Activated CD8-positive, alpha-beta memory T cell treated with anti-CD3 and anti-CD28 coated beads, Interleukin-2, amount 50 U/mL, for 24 hours (primary cell): ENCODE results near the gene IGBP1.
A peak's percentile ranks its signal among the peaks of the same experiment; 100 is the strongest.
"Not testable (repeated sequence)": the region's sequence is repeated elsewhere in the genome, so short reads cannot be mapped to it uniquely, and the experiment has no call there.

Source experiments
- DNase-seq: peaks from one replicate; pipeline ENCODE4 v3.0.0-alpha.2; 2020; ENCODE audit errors: extremely low read depth

IGBP1 gene

DNA sequence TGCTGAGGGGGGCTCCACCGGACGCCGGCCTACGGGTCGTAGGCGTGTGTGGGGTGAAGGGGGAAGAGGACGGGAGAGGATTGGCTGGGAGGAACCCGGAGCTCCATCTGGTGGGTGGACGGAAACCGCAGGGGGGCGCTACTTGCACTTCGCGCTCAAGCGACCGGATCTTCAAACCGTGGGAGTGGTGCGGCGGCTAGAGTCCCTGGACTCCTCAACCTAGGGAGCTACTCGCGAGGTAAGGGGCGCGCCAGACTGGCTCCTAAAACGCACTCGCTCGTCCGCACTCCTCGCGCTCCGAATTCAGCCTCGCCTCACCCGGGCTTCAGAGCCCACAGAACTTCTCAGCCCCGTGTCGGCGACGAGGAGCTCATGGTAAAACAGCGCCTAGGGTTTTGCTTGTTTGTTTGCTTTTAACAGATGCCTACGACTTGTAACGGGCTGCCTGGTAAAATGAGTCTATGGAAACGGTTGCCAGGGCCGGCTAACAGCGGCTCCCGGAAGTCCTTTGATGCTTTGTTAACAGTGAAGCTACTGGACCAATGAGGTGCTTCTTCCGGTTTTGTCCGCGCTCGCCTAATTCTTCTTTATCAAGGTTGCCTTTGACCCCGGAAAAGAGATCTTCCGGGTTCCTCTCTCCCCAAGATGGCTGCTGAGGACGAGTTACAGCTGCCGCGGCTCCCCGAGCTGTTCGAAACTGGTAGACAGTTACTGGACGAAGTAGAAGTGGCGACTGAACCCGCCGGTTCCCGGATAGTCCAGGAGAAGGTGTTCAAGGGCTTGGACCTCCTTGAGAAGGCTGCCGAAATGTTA is at the start of gene IGBP1:
Gene IGBP1, plus strand, starts transcription at position 145 of the 813 bp plus-strand sequence. Its CDS starts 501 bp downstream, at position 646.
- DNase-seq = peak; percentile 47

DNA sequence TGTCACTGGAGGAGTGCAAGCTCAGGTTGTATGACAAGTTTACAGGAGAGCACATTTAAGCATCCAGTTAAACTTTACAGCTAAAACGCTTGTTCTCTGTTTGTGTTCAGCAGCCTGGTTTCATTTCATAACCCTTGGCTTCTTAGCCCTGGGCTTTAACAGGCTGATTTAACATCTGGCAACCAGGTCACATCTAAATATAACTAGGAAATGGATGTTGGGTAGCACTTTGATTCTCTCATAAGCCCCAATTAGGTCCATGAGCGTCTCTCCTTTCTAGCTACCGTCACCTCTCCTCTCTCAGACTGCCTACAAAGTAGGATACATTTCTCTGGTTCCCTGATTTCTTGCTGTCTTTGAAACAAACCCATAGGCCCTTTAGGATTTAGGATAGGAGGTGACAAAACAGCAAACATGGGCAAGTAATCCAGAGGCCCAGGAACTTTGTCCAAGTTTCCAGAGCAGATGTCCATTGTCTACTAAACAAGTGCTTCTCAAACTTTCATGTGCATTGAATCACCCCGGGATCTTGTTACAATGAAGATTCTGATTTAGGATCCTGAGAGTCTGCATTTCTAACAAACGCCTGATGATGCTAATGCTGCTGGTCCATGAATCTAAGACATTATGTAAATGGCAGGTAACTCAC is 48.5 kb upstream of the IGBP1 start:
- no peak for DNase-seq

DNA sequence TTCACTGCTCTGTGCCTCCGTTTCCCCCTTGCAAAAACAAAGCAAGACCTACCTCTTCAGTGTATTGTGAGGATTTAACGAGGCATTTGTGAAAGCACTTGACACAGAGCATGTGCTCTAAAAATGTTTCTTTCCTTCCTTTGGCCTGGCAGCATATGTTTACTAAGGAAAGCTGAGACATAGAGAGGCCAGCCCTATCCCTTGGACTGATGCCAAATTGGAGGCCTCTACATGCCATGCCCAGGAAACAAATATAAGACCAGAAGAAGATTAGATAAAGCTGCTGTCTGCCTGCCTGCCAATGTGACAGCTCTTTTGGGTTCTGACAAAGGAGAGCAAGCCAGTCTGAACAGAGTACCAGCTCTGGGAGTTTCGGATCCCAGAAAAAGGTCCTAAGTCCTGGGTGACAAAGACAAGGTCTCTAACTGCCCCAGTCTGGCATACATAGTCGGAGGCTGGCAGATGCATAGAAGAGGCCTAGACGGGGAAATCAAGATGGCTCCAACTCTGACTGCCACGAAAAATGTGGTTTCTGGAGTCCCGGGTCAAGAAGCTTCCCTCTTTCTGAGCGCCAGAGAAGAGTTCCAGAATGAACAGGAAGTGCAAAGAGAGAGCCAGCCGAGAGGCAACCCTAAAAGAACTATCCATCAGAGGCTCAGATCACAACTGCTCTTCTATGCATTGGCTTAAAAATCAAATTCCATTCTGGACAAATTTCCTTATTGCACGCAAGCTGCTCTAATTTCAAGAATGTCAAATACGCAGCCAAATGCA is 45.2 kb upstream of the IGBP1 start:
- no peak for DNase-seq

DNA sequence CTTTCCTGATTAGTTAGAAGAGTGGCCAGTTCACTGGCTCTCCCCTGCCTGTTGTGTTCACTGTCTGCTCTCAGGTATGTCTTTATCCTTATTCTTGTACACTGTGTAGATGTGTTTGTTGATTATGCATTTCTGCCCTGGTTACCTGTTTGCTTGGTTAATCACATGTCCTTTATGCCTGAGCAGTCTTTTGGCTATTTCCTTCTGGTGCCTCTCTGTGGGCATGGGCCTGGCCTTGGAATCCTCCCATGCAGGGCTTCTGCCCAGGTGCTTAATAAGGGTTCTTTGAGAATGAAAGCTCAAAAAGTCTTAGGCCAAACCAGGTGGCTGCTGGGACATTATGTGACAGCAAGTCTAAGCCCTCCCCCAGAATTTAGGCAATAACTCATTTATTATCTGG is 44.5 kb upstream of the IGBP1 start:
- no peak for DNase-seq

DNA sequence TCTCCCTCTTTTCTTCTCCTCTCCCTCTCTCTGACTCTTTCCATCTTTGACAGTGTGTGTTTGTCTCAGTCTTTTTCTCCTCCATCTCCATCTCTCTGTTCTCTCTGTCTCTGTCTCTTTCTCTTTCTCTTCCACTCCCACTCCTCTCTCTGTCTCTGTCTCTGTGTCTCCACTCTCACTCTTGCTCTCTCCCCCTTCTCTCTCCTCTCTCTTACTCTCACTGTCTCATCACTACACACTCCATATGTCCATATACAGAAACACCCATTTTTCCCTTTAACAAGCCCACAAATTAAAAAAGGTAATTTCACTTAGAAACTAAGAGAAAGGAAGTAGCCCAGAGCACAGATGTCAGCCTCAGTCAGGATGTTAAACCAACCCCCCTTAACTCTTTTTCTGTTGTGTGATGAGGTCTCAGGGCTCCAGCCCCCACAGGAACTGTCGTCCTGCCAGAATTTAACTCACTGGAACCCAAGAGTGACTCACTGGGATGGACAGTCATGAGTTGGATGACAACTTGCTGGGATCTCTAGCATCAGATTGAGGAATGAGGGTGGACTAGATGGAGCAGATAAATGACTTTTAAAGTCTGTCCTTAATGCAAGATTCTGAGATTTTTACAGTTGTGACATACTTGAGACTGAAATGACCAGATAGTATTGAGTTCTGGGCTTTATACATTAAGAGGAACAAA is 43.5 kb upstream of the IGBP1 start:
- DNase-seq = no peak

DNA sequence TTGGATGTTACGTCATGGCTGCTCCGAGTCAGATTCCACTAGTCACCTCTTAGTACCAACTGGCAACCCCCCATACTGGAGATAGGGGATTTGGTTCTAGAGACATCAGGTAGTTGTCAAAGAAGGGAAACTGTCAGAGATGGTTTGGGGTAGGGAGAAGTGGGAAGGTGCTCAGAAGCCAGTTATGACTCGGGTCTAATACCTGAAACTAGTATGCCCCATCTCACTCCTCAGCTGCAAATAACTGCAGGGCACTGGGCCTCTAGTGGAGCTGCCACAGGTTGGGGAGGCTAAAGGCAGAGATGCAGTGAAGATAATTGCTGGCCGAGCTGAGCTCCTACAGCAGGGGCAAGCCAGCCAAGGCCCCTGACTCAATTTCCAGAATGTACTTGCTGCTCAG is 41.0 kb upstream of the IGBP1 start:
- no peak for DNase-seq

DNA sequence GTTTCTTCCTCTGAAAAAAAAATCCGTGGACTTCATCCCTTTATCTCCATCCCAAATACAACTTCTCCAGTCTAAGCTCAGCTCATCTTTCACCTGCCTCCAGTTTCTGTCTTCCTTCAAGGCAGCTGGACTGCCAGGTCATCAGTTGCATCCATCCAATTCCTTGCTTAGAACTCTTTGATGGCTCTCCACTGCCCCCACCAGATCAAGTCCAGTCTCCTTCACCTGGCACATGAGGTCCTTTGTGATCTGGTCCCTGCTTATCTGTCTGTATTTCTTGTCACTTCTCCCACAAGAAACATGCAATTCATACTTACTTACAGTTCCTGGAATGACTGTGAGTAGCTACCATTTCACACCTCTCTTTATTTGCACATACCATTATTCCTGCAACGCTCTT is 37.2 kb upstream of the IGBP1 start:
- DNase-seq = no peak

DNA sequence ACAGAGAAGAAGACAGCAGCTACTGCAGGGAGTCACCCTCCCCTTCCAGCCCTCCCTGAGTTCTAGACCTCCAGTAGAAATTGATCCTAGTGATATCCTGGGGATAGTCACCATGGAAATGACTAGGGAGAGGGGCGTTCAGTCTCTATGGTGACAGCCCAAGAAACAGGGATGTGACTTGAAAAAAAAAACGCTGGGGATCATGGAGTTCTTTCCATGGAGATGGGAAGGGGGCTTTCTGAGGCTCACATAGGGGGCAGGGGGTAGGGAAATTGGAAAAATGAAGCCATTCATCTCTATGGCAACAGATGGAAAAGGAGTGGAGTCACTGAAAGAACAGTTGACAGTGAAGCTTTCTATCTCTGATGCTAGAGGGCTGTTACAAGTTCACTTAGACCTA is 28.0 kb upstream of the IGBP1 start:
- no peak for DNase-seq

DNA sequence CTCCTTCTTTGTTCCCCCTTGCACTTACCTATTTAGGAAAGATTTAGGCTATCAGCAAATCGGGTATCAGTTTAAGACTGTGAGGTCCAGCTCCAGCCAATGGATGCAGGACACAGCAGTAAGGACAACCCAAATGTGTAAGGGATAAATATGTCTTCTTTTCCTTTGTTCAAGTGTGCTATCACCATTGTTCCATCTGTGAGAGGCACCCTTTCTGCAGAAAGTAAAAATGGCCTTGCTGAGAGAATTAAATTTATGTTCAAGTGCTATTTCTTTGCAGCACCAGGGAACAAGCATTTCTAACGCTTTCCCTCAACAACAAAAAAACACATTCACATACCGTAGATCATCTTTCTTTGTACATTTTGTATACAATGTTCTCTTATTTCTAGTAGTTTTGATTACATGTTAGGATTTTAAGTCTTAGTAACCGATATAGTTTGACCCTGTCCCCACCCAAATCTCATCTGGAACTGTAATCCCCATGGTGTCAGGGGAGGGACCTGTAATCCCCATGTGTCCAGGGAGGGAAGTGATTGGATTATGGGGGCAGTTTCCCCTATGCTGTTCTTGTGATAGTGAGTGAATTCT is 21.7 kb upstream of the IGBP1 start:
- DNase-seq = not testable (repeated sequence)

DNA sequence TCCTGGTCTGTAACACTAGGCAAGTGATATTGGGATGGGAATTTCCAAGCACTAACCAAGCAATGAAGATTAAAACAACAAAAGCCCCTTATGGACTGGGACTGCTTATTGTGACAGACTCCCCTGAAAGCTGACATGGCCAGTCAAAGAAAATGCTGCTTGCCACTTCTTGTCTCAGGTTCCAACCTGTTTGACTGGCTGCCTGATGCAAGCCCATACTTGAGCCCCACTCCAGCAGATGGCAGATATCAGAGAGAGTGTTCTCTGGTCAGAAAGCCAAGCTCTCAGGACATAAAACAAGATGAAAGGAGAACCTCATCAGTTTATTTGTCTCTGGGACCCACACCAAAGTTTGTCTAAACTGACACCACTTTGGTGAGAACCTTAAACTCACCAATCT is 15.5 kb upstream of the IGBP1 start:
- no peak for DNase-seq

DNA sequence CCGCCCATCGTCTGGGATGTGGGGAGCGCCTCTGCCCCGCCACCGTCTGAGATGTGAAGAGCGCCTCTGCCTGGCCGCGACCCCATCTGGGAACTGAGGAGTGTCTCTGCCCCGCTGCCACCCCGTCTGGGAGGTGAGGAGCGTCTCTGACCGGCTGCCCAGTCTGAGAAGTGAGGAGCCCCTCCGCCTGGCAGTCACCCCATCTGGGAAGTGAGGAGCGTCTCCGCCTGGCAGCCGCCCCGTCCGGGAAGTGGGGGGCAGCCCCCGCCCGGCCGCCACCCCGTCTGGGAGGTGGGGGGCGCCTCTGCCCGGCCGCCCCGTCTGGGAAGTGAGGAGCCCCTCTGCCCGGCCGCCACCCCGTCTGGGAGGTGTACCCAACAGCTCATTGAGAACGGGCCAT is 10.2 kb upstream of the IGBP1 start:
- not testable (repeated sequence) for DNase-seq

DNA sequence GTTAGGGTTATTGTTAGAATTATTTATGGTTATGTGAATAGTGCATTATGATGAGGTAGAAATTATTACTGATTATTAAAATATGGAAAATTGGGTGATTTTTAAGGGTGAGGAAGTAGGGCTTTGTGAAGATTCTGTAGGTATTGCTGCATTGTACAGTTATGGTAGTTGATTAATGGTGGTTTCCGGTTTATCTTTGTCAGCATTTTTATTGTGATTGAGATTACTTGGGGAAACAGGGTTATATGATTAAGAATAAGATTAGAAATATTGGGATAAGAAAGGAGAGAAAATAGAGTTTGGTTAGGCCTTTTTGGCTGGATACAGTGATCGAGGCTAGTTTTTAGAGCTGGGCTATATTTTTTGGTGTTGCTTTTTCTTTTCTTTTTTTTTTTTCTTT is 8.6 kb upstream of the IGBP1 start:
- DNase-seq = no peak

DNA sequence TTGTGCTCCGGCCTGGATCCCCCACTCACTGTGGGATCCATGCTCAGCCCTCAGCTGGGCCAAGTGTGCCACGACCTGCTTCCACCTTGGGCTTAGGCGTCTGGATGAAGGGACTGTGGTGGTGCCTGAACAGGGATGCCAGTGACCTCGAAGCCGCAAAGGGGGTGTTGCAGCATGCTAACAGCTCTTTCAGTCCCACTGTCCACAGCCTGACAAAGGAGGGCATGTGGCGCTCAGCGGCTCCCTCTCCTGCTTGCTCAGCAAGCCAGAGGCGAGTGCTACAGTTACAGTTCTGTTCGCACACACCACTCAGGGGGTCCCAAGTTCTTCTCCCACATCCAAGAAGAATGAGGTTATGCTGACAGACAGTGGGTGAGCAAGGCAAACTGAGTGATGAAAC is 5.2 kb upstream of the IGBP1 start:
- DNase-seq = no peak

DNA sequence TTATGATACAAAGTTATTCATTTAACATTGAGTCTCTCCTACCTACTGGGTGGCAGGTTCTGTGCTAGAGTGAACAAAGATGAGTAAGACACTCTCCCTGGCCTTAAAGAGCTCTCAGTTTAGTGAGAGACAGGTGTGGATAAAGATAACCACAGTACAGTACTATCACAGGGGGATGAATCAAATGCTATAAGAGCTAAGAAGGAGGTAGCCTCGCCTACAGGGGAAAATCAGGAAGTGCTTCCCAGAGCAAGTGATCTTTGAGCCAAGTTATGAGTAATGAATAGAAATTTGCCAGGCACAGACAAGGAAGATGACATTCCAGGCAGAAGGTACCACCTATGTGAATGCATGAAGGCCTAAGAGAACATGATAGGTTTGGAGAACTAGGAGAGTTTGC is 3.4 kb upstream of the IGBP1 start:
- DNase-seq = no peak

DNA sequence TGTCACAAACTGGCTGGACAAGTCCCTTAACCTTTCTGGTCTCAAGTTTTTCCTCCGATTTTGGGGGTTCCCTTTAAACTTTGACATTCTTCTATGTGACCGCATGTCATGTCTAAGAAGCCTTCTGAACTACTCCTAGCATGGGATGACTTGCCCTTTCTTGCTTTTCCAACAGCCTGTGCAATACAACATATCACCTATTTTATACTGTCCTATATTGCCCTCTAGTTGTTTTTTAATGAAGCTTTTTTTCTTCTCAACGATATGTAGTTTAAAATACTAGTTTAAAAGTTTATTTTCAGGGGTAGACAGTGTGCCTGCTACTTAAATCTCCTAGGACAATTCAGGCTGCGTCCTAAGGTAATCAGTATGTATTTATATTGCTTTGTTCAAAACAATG is 1.0 kb upstream of the IGBP1 start:
- no peak for DNase-seq

DNA sequence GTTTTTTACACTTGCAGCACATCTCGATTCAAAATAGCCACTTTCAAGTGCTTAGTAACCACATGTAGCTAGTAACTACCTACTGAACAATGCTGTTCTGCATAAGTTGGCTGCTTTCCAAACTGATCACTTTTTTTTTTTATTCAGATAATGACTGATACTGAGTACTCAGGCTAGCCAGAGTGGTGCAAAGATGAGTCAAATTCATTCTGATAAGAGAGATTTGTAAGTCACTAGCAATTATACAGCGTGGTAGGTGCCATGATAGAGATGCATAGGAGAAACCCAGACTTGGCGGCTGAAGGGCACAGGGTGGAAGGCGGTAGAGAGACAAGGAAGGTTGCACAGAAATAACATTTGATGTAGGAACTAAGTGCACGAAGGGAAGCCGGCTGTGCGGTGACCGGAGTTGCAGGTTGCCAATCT is 357 bp upstream of the IGBP1 start:
- no peak for DNase-seq

DNA sequence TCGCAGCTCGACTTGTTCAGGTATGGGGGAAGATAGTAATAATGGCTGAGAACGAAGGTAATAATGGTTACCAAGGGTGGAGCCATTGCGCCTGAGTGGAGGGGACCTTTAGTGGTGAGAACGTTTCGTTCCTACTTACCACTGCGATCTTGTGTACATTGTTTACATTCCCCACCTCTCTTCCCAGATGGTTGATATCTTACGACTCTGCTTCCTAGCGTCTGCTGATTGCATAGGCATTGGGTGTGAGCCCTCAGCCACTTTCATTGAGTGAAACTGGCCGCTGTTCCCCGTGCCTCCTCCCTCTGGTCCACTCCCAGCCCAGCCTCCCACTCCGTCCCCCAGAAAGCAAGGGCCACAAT is 850 bp downstream of the IGBP1 start:
- DNase-seq = no peak

DNA sequence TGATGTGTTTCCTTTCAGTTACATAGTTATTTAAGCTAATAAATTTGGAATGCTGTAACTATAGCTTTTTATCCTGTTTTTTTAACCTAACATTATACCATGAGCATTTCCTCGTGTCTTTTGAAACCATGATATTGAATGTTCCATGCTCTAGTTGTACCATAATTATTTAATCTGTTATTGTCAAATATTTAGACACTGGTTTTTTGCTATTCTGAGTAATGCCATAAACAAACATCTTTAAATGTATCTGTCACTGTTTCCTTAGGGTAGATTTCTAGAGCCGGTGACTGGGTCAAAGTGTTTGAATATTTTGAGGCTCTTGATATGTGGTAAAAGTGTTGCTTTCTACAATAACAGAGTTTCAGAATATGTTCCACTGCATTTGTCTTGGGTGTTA is 5.4 kb downstream of the IGBP1 start:
- DNase-seq = no peak

DNA sequence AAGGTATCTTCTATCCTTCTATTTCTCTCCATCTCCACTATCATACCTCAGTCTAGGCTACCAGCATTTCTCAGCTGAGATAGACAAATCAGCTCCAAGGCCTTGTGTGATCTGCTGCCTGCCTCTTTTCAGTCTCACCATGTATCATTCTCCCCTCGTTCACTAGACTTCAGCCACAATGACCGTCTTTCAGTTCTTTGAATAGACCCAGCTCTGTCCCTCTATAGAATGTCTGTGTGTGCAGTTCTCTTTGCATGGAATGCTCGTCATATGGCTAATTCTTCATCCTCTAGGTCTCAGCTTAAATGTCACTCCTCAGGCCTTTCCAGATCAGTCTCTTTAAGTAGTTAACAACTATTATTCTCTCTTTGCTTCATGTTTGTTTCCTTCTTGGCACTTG is 6.5 kb downstream of the IGBP1 start:
- no peak for DNase-seq

DNA sequence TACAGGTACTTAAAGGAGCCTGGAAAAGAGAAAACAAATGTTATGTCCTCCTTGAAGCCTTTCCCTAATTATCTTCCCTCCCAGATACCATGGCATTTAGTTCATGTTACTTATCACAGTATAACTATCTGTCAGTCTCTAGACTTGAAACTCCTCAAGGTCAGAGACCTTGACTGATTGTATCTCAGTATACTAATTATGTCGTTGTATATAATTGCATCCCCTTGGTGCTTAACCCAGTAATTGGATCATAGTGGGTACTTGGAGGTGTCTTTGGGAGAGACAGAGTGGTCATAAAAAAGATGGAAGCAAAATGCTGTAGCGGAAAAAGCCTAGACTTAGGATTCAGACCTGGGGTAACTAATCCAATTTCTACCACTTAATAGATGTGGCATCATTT is 8.1 kb downstream of the IGBP1 start:
- DNase-seq = no peak

DNA sequence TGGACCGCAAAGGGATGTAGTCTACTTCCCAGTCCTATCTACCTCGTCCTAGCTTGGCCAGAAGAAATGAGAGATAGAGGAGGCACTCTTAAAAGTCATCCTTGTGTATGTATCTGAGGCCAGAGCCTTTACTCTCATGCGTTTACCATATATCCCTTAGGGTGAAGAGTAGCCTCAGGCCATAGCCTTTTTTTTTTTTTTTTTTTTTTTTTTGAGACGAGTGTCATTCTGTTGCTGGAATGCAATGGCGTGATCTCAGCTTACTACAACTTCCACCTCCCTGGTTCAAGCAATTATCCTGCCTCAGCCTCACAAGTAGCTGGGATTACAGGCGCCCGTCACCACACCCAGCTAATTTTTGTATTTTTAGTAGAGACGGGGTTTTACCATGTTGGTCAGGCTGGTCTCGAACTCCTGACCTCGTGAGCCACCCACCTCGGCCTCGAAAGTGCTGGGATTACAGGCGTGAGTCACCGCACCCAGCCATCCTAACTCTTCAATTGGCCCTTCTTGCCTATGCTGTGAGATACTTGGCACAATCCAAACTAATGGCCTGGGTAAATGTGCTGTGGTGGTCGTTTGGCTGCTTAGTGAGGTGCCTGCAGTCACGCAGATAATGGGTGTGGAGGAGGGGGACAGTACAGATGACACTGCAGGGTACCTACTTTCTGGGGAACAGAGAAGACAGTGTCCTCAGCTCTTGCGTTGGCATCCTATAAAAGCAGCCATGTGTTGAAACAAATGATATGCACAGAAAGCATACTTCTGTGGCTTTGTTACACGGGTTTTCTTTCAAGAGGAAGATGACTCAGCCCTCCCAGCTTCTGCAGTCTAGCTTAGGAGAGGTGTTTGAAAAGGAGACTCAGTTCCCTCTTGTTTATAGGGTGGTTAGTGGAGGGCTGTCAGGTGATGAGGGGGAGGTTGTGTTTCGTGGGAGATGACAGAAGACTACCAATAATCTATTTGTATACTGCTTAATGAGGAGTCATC is 33.6 kb downstream of the IGBP1 start:
- no peak for DNase-seq
